ENCODE measurements around the gene MYL6B.
"Not testable (repeated sequence)": the region's sequence is repeated elsewhere in the genome, so short reads cannot be mapped to it uniquely, and the experiment has no call there.

The MYL6B gene

DNA sequence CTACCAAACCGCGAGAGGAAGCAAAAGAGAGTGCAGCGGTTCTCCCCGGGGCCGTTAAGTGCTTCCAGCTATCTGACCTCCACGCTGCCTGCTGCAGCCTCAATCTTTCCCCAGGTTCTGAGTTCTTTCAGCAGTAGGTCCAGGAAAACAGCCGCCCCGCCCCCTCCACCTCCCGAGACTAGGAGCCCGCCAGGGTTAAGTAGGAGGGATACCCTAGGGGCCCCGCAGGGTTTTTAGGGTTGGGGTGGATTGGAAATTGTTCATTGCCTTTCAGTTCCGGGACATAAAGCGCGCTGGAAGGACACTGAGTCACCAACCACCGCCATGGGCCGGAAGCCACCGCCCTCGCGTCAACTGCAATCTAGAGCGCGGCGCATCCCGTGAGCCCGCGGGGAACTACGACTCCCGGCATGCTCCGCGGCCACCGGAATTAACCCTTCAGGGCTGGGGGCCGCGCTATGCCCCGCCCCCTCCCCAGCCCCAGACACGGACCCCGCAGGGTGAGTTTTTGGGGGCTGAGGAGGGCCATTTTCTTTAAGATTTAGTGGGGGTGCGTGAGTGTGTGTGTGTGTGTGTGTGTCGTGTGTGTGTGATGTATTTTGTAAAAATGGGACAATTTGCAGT, at the start of gene MYL6B:
TSS of gene MYL6B (plus strand) at position 456 of the 624 bp plus-strand sequence. CDS start 1,332 bp downstream, outside the sequence.
- DNase-seq (ENCODE audit: low read depth in 1 of 2, low spot score in 1 of 2), result peak; percentile 80 to 95
- in situ Hi-C loops (cut with HindIII; ENCODE audit: low pct_unique_long_range_greater_than_20kb, low sequenced_read_pairs), result no loop called here
- peak; percentile 51; the same call in 1 of the 2 replicates for TF ChIP-seq JUND (IDR thresholded peaks at IDR 0.05; ENCODE audit: low read depth)

DNA sequence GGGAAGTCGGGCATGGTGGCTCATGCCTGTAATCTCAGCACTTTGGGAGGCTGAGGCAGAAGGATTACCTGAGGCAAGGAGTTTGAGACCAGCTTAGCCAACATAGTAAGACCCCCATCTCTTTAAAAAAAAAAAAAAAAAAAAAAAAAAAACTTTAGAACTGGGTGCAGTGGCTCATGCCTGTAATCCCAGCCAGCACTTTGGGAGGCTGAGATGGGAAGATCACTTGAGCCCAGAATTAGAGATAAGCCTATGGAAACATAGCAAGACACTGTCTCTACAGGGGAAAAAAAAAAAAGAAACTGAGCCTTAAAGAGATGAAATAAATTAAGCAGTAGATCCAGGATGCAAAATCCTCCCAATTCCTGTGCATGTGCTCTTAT, 49.7 kb upstream of the MYL6B start:
- in situ Hi-C loops (cut with HindIII; ENCODE audit: low pct_unique_long_range_greater_than_20kb, low sequenced_read_pairs), result no loop called here
- no peak for TF ChIP-seq JUND (IDR thresholded peaks at IDR 0.05; ENCODE audit: low read depth)
- no peak for DNase-seq (ENCODE audit: low read depth in 1 of 2, low spot score in 1 of 2)

DNA sequence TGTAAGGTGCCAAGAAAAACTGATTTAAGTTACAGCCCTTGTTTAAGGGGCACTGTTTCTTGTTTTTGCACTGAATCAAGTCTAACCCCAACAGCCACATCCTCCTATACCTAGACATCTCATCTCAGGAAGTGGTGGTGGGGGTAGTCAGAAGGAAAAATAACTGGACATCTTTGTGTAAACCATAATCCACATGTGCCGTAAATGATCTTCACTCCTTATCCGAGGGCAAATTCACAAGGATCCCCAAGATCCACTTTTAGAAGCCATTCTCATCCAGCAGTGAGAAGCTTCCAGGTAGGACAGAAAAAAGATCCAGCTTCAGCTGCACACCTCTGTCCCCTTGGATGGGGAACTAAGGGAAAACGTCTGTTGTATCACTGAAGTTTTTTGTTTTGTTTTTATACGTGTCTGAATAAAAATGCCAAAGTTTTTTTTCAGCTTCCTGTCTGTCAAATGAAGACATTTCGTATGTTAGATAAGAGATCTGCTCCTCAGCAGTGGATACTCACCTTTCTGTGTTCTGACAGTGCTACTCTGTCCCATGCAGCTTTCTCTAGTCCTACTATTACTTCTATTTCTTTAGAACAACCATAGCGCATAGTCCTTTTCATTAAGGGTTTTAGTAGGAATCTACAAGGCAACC, 49.2 kb upstream of the MYL6B start:
- DNase-seq (ENCODE audit: low read depth in 1 of 2, low spot score in 1 of 2), result no peak
- TF ChIP-seq JUND (IDR thresholded peaks at IDR 0.05; ENCODE audit: low read depth), result no peak
- in situ Hi-C loops (cut with HindIII; ENCODE audit: low pct_unique_long_range_greater_than_20kb, low sequenced_read_pairs), result no loop called here

DNA sequence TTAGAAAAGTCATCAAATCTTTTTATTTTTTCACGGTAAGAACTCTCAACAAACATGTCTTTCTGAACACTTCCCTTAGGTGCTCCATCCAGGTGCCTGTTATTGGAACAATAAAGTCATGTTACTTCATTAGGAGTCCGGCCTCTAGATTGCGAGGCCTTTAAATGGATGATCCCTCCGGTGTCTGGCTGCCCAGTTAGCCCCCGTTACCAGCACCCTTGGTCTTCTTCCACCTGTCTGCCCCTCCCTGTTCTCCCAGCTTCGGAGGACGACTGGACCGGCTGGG, 48.6 kb upstream of the MYL6B start:
- DNase-seq (ENCODE audit: low read depth in 1 of 2, low spot score in 1 of 2), result no peak
- TF ChIP-seq JUND (IDR thresholded peaks at IDR 0.05; ENCODE audit: low read depth), result peak; percentile 69
- in situ Hi-C loops (cut with HindIII; ENCODE audit: low pct_unique_long_range_greater_than_20kb, low sequenced_read_pairs), result no loop called here

DNA sequence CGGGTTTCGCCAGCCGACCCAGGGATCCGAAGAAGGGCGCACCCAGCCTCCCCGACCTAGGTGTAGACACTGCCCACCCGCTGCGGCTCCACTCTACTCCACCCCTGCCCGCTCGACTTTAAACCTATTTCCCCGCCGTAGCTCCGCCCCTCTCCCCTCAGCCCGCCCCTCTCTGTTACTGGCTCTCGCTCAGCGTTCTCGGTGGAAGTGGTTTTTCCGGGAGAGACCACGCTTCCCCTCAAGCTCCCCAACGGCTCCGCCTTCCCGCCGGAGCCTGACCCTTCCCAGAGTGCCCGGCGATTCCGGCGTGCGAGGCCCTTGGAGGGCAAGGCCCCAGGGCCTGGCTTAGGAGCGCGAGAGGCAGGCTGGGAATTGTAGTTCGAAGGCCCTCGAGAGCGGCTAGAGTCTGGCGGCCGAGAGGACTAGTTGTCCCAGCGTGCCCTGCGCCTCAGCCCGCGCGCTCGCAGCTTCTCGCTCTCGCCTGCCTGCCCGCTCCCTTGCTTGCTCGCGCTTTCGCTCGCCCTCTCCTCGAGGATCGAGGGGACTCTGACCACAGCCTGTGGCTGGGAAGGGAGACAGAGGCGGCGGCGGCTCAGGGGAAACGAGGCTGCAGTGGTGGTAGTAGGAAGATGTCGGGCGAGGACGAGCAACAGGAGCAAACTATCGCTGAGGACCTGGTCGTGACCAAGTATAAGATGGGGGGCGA, 48.1 kb upstream of the MYL6B start, which contains the start of gene PA2G4:
TSS of gene PA2G4 (plus strand) at position 451 of the 706 bp plus-strand sequence. CDS start at position 630, 179 bp downstream.
- no peak for TF ChIP-seq JUND (IDR thresholded peaks at IDR 0.05; ENCODE audit: low read depth)
- in situ Hi-C loops (cut with HindIII; ENCODE audit: low pct_unique_long_range_greater_than_20kb, low sequenced_read_pairs), result no loop called here
- DNase-seq (ENCODE audit: low read depth in 1 of 2, low spot score in 1 of 2), result peak; percentile 96 to 100

DNA sequence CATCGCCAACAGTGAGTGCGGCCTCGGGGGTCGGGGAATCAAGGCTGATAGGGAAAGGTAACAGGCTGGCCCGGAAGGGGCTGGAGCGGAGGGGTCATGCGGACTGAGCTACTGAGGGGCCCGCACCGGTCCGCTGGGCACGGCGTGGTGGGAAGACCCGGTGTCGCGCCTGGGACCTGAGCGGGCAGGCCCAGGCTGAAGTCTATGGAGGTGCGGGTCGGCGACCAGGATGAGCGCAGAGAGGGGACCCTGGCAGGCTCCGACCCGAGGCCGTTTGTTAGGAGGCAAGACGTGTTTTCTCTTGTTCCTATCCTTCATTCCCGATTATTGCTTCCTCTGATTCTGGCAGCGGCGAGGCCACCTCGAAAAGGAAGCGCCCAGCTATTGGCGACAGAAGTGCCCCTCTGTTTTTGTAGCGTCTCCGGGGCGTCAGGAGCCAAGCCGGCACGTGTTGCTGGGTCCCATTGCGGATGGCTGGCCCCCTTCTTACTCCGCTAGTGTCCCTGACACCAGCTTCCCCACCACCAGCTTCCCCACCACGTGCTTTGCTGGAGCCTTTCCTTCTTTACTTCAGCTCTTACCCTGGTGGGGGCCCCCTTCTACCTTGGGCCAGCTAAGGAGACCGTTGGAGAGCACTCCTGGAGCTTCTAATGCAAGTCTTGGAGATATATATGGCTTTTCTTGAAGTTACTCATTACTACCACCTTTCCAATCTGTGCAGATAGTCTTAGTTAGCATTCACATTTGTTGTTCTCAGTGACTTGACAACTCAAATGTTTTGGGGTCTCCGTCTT, 47.4 kb upstream of the MYL6B start:
- in situ Hi-C loops (cut with HindIII; ENCODE audit: low pct_unique_long_range_greater_than_20kb, low sequenced_read_pairs), result no loop called here
- DNase-seq (ENCODE audit: low read depth in 1 of 2, low spot score in 1 of 2), result peak in 1 of 2 experiments; percentile 35
- no peak for TF ChIP-seq JUND (IDR thresholded peaks at IDR 0.05; ENCODE audit: low read depth)

DNA sequence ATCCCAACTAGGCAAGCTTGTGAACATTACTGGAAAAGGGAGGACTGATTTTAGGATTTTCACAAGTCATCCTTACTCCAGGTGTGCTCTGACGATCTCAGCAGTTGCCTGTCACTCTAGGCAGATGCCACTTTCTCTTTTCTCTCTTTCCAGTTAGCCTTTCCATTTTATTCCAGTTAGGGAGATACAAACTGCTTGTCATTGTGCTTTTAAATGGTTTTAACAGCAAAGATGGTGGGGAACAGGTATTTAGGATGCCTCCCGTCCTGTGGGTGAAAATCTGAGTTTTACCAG, 46.8 kb upstream of the MYL6B start:
- DNase-seq (ENCODE audit: low read depth in 1 of 2, low spot score in 1 of 2), result no peak
- TF ChIP-seq JUND (IDR thresholded peaks at IDR 0.05; ENCODE audit: low read depth), result no peak
- in situ Hi-C loops (cut with HindIII; ENCODE audit: low pct_unique_long_range_greater_than_20kb, low sequenced_read_pairs), result no loop called here

DNA sequence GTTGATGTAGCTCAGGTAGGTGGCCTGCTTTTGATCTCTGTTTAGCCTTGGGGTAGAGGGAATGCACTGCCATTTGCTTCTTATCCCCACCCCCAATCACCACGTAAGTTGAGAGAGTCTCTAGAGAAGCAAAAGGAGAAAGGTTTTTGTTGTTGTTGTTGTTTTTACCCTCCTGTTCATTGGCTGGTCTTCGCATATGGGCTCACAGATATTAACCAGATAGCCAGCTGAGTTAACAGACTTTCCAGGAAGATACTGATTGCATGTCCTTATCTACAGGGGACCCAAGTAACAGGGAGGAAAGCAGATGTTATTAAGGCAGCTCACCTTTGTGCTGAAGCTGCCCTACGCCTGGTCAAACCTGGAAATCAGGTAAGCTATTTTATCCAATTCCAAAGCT, 45.1 kb upstream of the MYL6B start:
- DNase-seq (ENCODE audit: low read depth in 1 of 2, low spot score in 1 of 2), result no peak
- in situ Hi-C loops (cut with HindIII; ENCODE audit: low pct_unique_long_range_greater_than_20kb, low sequenced_read_pairs), result no loop called here
- TF ChIP-seq JUND (IDR thresholded peaks at IDR 0.05; ENCODE audit: low read depth), result no peak

DNA sequence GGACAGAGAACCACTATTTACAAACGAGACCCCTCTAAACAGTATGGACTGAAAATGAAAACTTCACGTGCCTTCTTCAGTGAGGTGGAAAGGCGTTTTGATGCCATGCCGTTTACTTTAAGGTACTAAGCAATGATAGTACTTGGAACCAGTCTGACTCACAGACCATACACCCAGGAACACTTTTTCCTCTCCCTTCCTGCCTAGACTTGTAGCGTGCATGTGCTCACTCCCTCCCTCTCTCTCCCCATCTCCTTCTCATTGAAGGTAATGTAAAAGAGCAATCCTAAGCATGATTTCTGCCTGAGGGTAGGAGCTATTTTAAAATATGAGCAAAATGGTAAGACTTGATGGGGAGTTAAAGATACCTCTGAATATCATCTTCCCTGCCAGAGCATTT, 41.8 kb upstream of the MYL6B start:
- DNase-seq (ENCODE audit: low read depth in 1 of 2, low spot score in 1 of 2), result no peak
- TF ChIP-seq JUND (IDR thresholded peaks at IDR 0.05; ENCODE audit: low read depth), result no peak
- in situ Hi-C loops (cut with HindIII; ENCODE audit: low pct_unique_long_range_greater_than_20kb, low sequenced_read_pairs), result no loop called here

DNA sequence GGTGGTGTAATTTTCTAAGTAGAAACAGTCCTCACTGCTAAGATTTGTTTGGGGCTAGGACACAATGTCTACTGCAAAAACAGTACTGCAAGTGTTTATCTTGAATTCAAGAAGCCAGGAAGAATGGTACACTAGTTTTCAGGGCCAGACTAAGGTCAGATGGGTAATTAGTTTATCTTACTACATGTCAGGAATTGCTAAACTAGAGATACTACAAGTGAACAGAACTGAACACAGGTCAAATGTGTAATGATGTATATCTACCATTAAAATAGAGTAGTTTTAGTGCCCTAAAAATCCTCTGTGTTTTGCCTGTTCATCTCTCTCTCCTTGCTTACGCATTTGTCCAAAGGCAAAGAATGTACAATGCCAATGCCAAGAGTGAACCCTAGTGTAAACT, 38.3 kb upstream of the MYL6B start:
- DNase-seq (ENCODE audit: low read depth in 1 of 2, low spot score in 1 of 2), result no peak
- in situ Hi-C loops (cut with HindIII; ENCODE audit: low pct_unique_long_range_greater_than_20kb, low sequenced_read_pairs), result no loop called here
- TF ChIP-seq JUND (IDR thresholded peaks at IDR 0.05; ENCODE audit: low read depth), result no peak

DNA sequence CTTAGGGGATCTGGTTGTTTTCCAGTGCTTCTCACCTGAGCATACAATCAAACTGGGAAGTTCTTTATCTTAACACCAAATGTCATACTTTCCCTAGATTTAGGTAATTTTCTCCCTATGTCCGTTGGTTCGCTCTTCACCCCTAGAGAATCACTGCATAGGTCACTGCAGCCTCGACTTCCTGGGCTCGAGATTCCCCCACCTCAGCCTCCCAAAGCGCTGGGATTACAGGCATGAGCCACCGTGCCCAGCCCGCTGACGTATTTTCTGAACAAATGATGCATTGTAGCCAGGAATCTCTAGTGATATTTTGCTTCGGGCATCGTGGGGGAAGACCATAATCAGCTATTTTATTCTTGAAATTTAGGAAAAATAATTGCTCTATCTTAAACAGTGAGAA, 37.1 kb upstream of the MYL6B start:
- in situ Hi-C loops (cut with HindIII; ENCODE audit: low pct_unique_long_range_greater_than_20kb, low sequenced_read_pairs), result no loop called here
- DNase-seq (ENCODE audit: low read depth in 1 of 2, low spot score in 1 of 2), result peak in 1 of 2 experiments; percentile 23
- no peak for TF ChIP-seq JUND (IDR thresholded peaks at IDR 0.05; ENCODE audit: low read depth)

DNA sequence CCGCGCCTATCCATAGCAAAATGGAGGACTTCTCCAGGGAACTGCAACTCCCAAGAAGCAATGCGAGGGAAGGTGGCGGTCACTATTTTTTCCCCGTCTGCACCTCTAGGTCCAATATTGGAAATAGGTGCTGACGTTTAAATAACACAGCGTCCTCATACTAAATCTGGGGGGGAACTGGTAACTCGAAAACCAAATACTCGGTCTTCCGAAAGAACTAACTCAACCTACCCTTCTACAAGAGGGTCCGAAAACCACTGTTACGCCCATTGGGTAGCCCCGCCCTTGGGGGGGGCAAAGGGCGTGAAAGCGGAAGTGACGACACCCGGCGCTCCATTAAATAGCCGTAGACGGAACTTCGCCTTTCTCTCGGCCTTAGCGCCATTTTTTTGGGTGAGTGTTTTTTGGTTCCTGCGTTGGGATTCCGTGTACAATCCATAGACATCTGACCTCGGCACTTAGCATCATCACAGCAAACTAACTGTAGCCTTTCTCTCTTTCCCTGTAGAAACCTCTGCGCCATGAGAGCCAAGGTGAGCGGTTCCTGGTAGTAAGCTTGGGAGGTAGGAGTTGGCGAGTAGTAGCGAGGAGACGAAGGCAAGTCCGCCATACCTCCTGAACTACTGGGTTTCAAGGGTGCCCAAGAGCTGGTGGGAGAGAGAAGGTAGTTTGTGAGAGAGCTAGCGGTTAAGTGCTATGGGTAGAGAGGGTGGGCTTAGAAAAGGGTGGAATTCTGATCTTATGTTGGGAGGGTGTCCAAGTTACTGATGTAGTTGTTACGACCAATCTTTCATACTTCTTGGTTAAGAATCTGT, 35.9 kb upstream of the MYL6B start, which contains the start of gene RPL41:
TSS of gene RPL41 (plus strand) at position 367 of the 815 bp plus-strand sequence.
- DNase-seq (ENCODE audit: low read depth in 1 of 2, low spot score in 1 of 2), result peak in 1 of 2 experiments; percentile 98
- in situ Hi-C loops (cut with HindIII; ENCODE audit: low pct_unique_long_range_greater_than_20kb, low sequenced_read_pairs), result no loop called here
- no peak; the same call in 1 of the 2 replicates for TF ChIP-seq JUND (IDR thresholded peaks at IDR 0.05; ENCODE audit: low read depth)

DNA sequence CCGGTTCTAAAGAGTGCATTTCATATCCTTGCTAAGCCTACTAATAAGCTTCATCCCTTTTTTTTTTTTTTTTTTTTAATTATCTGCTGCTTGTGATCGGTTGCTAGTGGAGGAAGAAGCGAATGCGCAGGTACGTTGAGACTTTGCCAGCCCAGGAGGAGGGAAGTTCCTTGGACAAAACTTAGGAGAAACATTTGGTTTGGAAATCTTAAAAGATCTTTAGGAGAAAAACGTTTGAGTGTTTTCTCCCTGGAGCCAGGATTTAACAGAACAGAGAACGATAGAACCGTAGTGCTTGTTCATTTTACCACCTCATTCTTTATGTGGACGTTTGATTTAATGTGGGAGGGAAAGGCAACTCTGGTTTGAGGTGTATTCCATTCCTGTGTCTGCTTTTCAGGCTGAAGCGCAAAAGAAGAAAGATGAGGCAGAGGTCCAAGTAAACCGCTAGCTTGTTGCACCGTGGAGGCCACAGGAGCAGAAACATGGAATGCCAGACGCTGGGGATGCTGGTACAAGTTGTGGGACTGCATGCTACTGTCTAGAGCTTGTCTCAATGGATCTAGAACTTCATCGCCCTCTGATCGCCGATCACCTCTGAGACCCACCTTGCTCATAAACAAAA, 35.2 kb upstream of the MYL6B start:
- DNase-seq (ENCODE audit: low read depth in 1 of 2, low spot score in 1 of 2); in situ Hi-C loops (cut with HindIII; ENCODE audit: low pct_unique_long_range_greater_than_20kb, low sequenced_read_pairs): not testable (repeated sequence)
